AG08396 (cell line): Measurements from ENCODE around the gene CGRRF1.
A peak's percentile ranks its signal among the peaks of the same experiment; 100 is the strongest.

Experiments used
- DNase-seq: peaks from one replicate; pipeline ENCODE4 v3.0.0; 2012; ENCODE audit warnings: low spot score, mixed read lengths

CGRRF1 gene

GRCh38 chr14:54509546-54510501 lies at the start of gene CGRRF1:
CGRRF1 (plus strand) TSS chr14:54509906; CDS start chr14:54509960, 54 bp downstream.
- peak; percentile 98 for DNase-seq

- DNase-seq, result no peak
These were observed 47.7 kb upstream of the CGRRF1 start for GRCh38 chr14:54462048-54462447.

- DNase-seq, result no peak
These were observed 44.1 kb upstream of the CGRRF1 start for GRCh38 chr14:54465654-54466053.

- no peak for DNase-seq
These were observed 42.4 kb upstream of the CGRRF1 start for GRCh38 chr14:54467280-54467679.

GRCh38 chr14:54470701-54471100 lies 39.0 kb upstream of the CGRRF1 start:
- no peak for DNase-seq

- DNase-seq, result no peak
These were observed 38.1 kb upstream of the CGRRF1 start for GRCh38 chr14:54471641-54472040.

- DNase-seq, result no peak
These were observed 37.4 kb upstream of the CGRRF1 start for GRCh38 chr14:54472315-54472714.

- no peak for DNase-seq
These were observed 35.4 kb upstream of the CGRRF1 start for GRCh38 chr14:54474232-54474793.

- DNase-seq, result no peak
These were observed 34.4 kb upstream of the CGRRF1 start for GRCh38 chr14:54475187-54475899.

GRCh38 chr14:54475911-54476310 lies 33.8 kb upstream of the CGRRF1 start:
- no peak for DNase-seq

- no peak for DNase-seq
These were observed 31.0 kb upstream of the CGRRF1 start for GRCh38 chr14:54478636-54479215.

- no peak for DNase-seq
These were observed 28.7 kb upstream of the CGRRF1 start for GRCh38 chr14:54480830-54481562.

GRCh38 chr14:54481695-54482094 lies 28.0 kb upstream of the CGRRF1 start:
- no peak for DNase-seq

GRCh38 chr14:54483073-54483745 lies 26.5 kb upstream of the CGRRF1 start:
- no peak for DNase-seq

- DNase-seq, result no peak
These were observed 25.9 kb upstream of the CGRRF1 start for GRCh38 chr14:54483846-54484245.

- no peak for DNase-seq
These were observed 23.0 kb upstream of the CGRRF1 start for GRCh38 chr14:54486685-54487084.

- DNase-seq, result peak; percentile 77
These were observed 21.9 kb upstream of the CGRRF1 start for GRCh38 chr14:54487771-54488170.

- no peak for DNase-seq
These were observed 21.4 kb upstream of the CGRRF1 start for GRCh38 chr14:54488318-54488645.

GRCh38 chr14:54488646-54489317 lies 20.9 kb upstream of the CGRRF1 start, which contains the start of gene GMFB:
GMFB (minus strand) TSS chr14:54488980; CDS start chr14:54488927, 53 bp downstream.
- peak; percentile 94 for DNase-seq

GRCh38 chr14:54489318-54489683 lies 20.4 kb upstream of the CGRRF1 start:
- no peak for DNase-seq
